ENCODE data around the gene MYNN.

The MYNN gene

GRCh38 chr3:169754711-169755110 lies 18.5 kb upstream of the MYNN start:
- Histone ChIP-seq H3K14ac (ENCODE audit: low read length) (no peak overlapping the region), H3K9ac (ENCODE audit: low read depth, low read length, poor library complexity) (no peak overlapping the region), H3K27me3 (ENCODE audit: control insufficient read depth in 3 of 3, insufficient read depth in 3 of 3, low read depth in 1 of 3, low read length in 3 of 3) (peaks cover 0 to 8% (median 0%) of the 10 kb centered on the region in 3 experiments), H2BK15ac (ENCODE audit: low read length) (no peak overlapping the region), H2AK5ac (ENCODE audit: low read depth, low read length) (no peak overlapping the region), H4K91ac (ENCODE audit: low read depth, low read length, poor library complexity) (no peak overlapping the region), H3K79me1 (ENCODE audit: low read depth, low read length) (no peaks in the 10 kb centered on the region), H4K8ac (ENCODE audit: low read depth, low read length) (no peak overlapping the region), H2BK120ac (ENCODE audit: low read depth, low read length) (no peak overlapping the region), H2BK12ac (ENCODE audit: low read length) (no peak overlapping the region), H3K4me1 (ENCODE audit: control insufficient read depth in 2 of 2, insufficient read depth in 1 of 2, low read depth in 1 of 2, low read length in 2 of 2) (no peaks in the 10 kb centered on the region), H3K4ac (ENCODE audit: low read length) (no peak overlapping the region), H3K27ac (replicated peaks; ENCODE audit: low read length) (no peak overlapping the region), H3K36me3 (replicated peaks in 1 of 2; ENCODE audit: control insufficient read depth in 2 of 2, insufficient read depth in 2 of 2, low read length in 2 of 2) (no peaks in the 10 kb centered on the region), H3K9me3 (replicated peaks in 1 of 2; ENCODE audit: control insufficient read depth in 2 of 2, insufficient read depth in 1 of 2, low read depth in 1 of 2, low read length in 2 of 2) (no peaks in the 10 kb centered on the region), H3K18ac (ENCODE audit: low read length) (no peak overlapping the region), H3K23ac (ENCODE audit: low read depth, low read length, poor library complexity) (no peak overlapping the region), H3K4me3 (ENCODE audit: low read length in 2 of 2) (no peak overlapping the region), H2AFZ (ENCODE audit: low read length) (no peak overlapping the region), H2BK5ac (ENCODE audit: low read length) (no peak overlapping the region), H3K4me2 (ENCODE audit: insufficient read depth, low read length, poor library complexity, severe bottlenecking) (no peak overlapping the region)
- no peak for DNase-seq (ENCODE audit: low spot score)
- WGBS, 2 donors (ENCODE audit: extremely low coverage in 2 of 2, insufficient read length in 2 of 2, insufficient replicate concordance in 1 of 2): no CpG with 5 or more reads among the region's 3 CpGs

GRCh38 chr3:169755488-169755887 lies 17.7 kb upstream of the MYNN start:
- no peak overlapping the region for H3K14ac ChIP-seq (ENCODE audit: low read length)
- H2BK120ac ChIP-seq (ENCODE audit: low read depth, low read length): no peak overlapping the region
- H3K4ac ChIP-seq (ENCODE audit: low read length): no peak overlapping the region
- no peak overlapping the region for H3K27ac ChIP-seq (replicated peaks; ENCODE audit: low read length)
- H3K36me3 ChIP-seq (replicated peaks in 1 of 2; ENCODE audit: control insufficient read depth in 2 of 2, insufficient read depth in 2 of 2, low read length in 2 of 2): no peaks in the 10 kb centered on the region
- H2AFZ ChIP-seq (ENCODE audit: low read length): no peak overlapping the region
- WGBS, 2 donors (ENCODE audit: extremely low coverage in 2 of 2, insufficient read length in 2 of 2, insufficient replicate concordance in 1 of 2): no CpG with 5 or more reads among the region's 2 CpGs
- no peak overlapping the region for H3K4me3 ChIP-seq (ENCODE audit: low read length in 2 of 2)
- H2BK15ac ChIP-seq (ENCODE audit: low read length): no peak overlapping the region
- DNase-seq (ENCODE audit: low spot score): no peak
- H3K27me3 ChIP-seq (ENCODE audit: control insufficient read depth in 3 of 3, insufficient read depth in 3 of 3, low read depth in 1 of 3, low read length in 3 of 3): peaks cover 0 to 8% (median 0%) of the 10 kb centered on the region in 3 experiments
- H3K18ac ChIP-seq (ENCODE audit: low read length): no peak overlapping the region
- H3K79me1 ChIP-seq (ENCODE audit: low read depth, low read length): no peaks in the 10 kb centered on the region
- H4K8ac ChIP-seq (ENCODE audit: low read depth, low read length): no peak overlapping the region
- no peak overlapping the region for H2AK5ac ChIP-seq (ENCODE audit: low read depth, low read length)
- H2BK12ac ChIP-seq (ENCODE audit: low read length): no peak overlapping the region
- no peak overlapping the region for H3K4me2 ChIP-seq (ENCODE audit: insufficient read depth, low read length, poor library complexity, severe bottlenecking)
- H3K9ac ChIP-seq (ENCODE audit: low read depth, low read length, poor library complexity): no peak overlapping the region
- H3K9me3 ChIP-seq (replicated peaks in 1 of 2; ENCODE audit: control insufficient read depth in 2 of 2, insufficient read depth in 1 of 2, low read depth in 1 of 2, low read length in 2 of 2): peaks cover 0 to 2% of the 10 kb centered on the region in 2 donors
- H2BK5ac ChIP-seq (ENCODE audit: low read length): no peak overlapping the region
- H3K23ac ChIP-seq (ENCODE audit: low read depth, low read length, poor library complexity): no peak overlapping the region
- H4K91ac ChIP-seq (ENCODE audit: low read depth, low read length, poor library complexity): no peak overlapping the region
- H3K4me1 ChIP-seq (ENCODE audit: control insufficient read depth in 2 of 2, insufficient read depth in 1 of 2, low read depth in 1 of 2, low read length in 2 of 2): no peaks in the 10 kb centered on the region

GRCh38 chr3:169758359-169758994 lies 14.7 kb upstream of the MYNN start:
- H2BK5ac ChIP-seq (ENCODE audit: low read length): no peak overlapping the region
- H2AK5ac ChIP-seq (ENCODE audit: low read depth, low read length): no peak overlapping the region
- no peak overlapping the region for H3K18ac ChIP-seq (ENCODE audit: low read length)
- H3K4me2 ChIP-seq (ENCODE audit: insufficient read depth, low read length, poor library complexity, severe bottlenecking): no peak overlapping the region
- no peak overlapping the region for H2AFZ ChIP-seq (ENCODE audit: low read length)
- H3K4me1 ChIP-seq (ENCODE audit: control insufficient read depth in 2 of 2, insufficient read depth in 1 of 2, low read depth in 1 of 2, low read length in 2 of 2): no peaks in the 10 kb centered on the region
- H3K4me3 ChIP-seq (ENCODE audit: low read length in 2 of 2): no peak overlapping the region
- peaks cover 4% of the 10 kb centered on the region in 2 donors for H3K9me3 ChIP-seq (replicated peaks in 1 of 2; ENCODE audit: control insufficient read depth in 2 of 2, insufficient read depth in 1 of 2, low read depth in 1 of 2, low read length in 2 of 2)
- no peak overlapping the region for H3K9ac ChIP-seq (ENCODE audit: low read depth, low read length, poor library complexity)
- 100% methylated on average over 1 of the region's 5 CpGs; no CpG with 5 or more reads in 1 of the 2 donors for WGBS, 2 donors (ENCODE audit: extremely low coverage in 2 of 2, insufficient read length in 2 of 2, insufficient replicate concordance in 1 of 2)
- no peak overlapping the region for H3K4ac ChIP-seq (ENCODE audit: low read length)
- H4K8ac ChIP-seq (ENCODE audit: low read depth, low read length): no peak overlapping the region
- no peak overlapping the region for H3K23ac ChIP-seq (ENCODE audit: low read depth, low read length, poor library complexity)
- H3K36me3 ChIP-seq (replicated peaks in 1 of 2; ENCODE audit: control insufficient read depth in 2 of 2, insufficient read depth in 2 of 2, low read length in 2 of 2): no peaks in the 10 kb centered on the region
- no peak for DNase-seq (ENCODE audit: low spot score)
- no peak overlapping the region for H4K91ac ChIP-seq (ENCODE audit: low read depth, low read length, poor library complexity)
- H3K27me3 ChIP-seq (ENCODE audit: control insufficient read depth in 3 of 3, insufficient read depth in 3 of 3, low read depth in 1 of 3, low read length in 3 of 3): peaks cover 0 to 9% (median 0%) of the 10 kb centered on the region in 3 experiments
- H2BK15ac ChIP-seq (ENCODE audit: low read length): no peak overlapping the region
- H3K14ac ChIP-seq (ENCODE audit: low read length): no peak overlapping the region
- H2BK12ac ChIP-seq (ENCODE audit: low read length): no peak overlapping the region
- H2BK120ac ChIP-seq (ENCODE audit: low read depth, low read length): no peak overlapping the region
- H3K79me1 ChIP-seq (ENCODE audit: low read depth, low read length): no peaks in the 10 kb centered on the region
- no peak overlapping the region for H3K27ac ChIP-seq (replicated peaks; ENCODE audit: low read length)

GRCh38 chr3:169759256-169759655 lies 13.9 kb upstream of the MYNN start:
- Histone ChIP-seq H3K4me2 (ENCODE audit: insufficient read depth, low read length, poor library complexity, severe bottlenecking) (no peak overlapping the region), H2BK12ac (ENCODE audit: low read length) (no peak overlapping the region), H3K14ac (ENCODE audit: low read length) (no peak overlapping the region), H2AK5ac (ENCODE audit: low read depth, low read length) (no peak overlapping the region), H3K9me3 (replicated peaks in 1 of 2; ENCODE audit: control insufficient read depth in 2 of 2, insufficient read depth in 1 of 2, low read depth in 1 of 2, low read length in 2 of 2) (peaks cover 4% of the 10 kb centered on the region in 2 donors), H3K27me3 (ENCODE audit: control insufficient read depth in 3 of 3, insufficient read depth in 3 of 3, low read depth in 1 of 3, low read length in 3 of 3) (peaks cover 0 to 9% (median 0%) of the 10 kb centered on the region in 3 experiments), H3K4ac (ENCODE audit: low read length) (no peak overlapping the region), H3K9ac (ENCODE audit: low read depth, low read length, poor library complexity) (no peak overlapping the region), H4K91ac (ENCODE audit: low read depth, low read length, poor library complexity) (no peak overlapping the region), H3K36me3 (replicated peaks in 1 of 2; ENCODE audit: control insufficient read depth in 2 of 2, insufficient read depth in 2 of 2, low read length in 2 of 2) (no peaks in the 10 kb centered on the region), H2BK15ac (ENCODE audit: low read length) (no peak overlapping the region), H2BK5ac (ENCODE audit: low read length) (no peak overlapping the region), H3K27ac (replicated peaks; ENCODE audit: low read length) (no peak overlapping the region), H3K79me1 (ENCODE audit: low read depth, low read length) (no peaks in the 10 kb centered on the region), H2AFZ (ENCODE audit: low read length) (no peak overlapping the region), H3K4me3 (ENCODE audit: low read length in 2 of 2) (no peak overlapping the region), H3K23ac (ENCODE audit: low read depth, low read length, poor library complexity) (no peak overlapping the region), H2BK120ac (ENCODE audit: low read depth, low read length) (no peak overlapping the region), H3K4me1 (ENCODE audit: control insufficient read depth in 2 of 2, insufficient read depth in 1 of 2, low read depth in 1 of 2, low read length in 2 of 2) (no peaks in the 10 kb centered on the region), H4K8ac (ENCODE audit: low read depth, low read length) (no peak overlapping the region), H3K18ac (ENCODE audit: low read length) (no peak overlapping the region)
- WGBS, 2 donors (ENCODE audit: extremely low coverage in 2 of 2, insufficient read length in 2 of 2, insufficient replicate concordance in 1 of 2): no CpG with 5 or more reads among the region's 2 CpGs
- no peak for DNase-seq (ENCODE audit: low spot score)

Measured in neuronal stem cell (in vitro differentiated cells).